Right lobe of liver (tissue), 4 donors: ENCODE results near the gene SLC35F4.

ENCODE experiments used
- POLR2A ChIP-seq: fragments of 450-650 bp; IDR thresholded peaks from one replicate; pipeline ENCODE4 v1.6.1; 2017; ENCODE audit warnings: antibody characterized with exemption, mild to moderate bottlenecking
- TF ChIP-seq, protein P1 (sequence below), 4 donors: fragments of 200-600 bp in 3 of 4; fragments of 450-650 bp in 1 of 4; IDR thresholded peaks; one replicate each; pipeline versions ENCODE4 v1.5.1 to v1.8.0; 2016 to 2022; ENCODE audit warnings: antibody characterized with exemption in 4 of 4, mild to moderate bottlenecking in 2 of 4
- donor health status: DM: no; HTN: no; CAD: no.
- donor health status: DM: no; HTN: no; CAD: no.
- donor health status: DM: no; HTN: yes; CAD: no.

DNA sequence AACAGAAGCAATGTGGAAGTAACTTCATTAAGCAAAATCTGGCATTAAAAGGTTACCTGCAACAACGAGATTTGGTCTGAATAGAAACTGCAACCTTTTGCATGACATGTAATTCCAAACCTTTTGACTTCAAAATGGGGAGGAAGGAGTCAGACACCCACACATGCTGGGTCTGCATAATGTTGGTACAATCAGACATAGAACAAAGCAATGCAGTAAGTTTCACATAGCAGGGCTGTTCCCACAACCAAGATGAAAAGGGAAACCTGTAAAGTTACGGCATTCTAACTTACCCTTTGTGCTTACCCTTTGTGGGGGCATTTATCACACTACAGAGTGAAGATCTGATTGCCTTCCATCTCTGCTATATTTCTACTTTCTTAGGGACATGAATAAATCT is 10.1 kb upstream of the SLC35F4 start:
- TF ChIP-seq, protein P1, sequence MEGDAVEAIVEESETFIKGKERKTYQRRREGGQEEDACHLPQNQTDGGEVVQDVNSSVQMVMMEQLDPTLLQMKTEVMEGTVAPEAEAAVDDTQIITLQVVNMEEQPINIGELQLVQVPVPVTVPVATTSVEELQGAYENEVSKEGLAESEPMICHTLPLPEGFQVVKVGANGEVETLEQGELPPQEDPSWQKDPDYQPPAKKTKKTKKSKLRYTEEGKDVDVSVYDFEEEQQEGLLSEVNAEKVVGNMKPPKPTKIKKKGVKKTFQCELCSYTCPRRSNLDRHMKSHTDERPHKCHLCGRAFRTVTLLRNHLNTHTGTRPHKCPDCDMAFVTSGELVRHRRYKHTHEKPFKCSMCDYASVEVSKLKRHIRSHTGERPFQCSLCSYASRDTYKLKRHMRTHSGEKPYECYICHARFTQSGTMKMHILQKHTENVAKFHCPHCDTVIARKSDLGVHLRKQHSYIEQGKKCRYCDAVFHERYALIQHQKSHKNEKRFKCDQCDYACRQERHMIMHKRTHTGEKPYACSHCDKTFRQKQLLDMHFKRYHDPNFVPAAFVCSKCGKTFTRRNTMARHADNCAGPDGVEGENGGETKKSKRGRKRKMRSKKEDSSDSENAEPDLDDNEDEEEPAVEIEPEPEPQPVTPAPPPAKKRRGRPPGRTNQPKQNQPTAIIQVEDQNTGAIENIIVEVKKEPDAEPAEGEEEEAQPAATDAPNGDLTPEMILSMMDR (IDR thresholded peaks at IDR 0.05), result no peak
- no peak for TF ChIP-seq POLR2A
